Sigmoid colon (tissue), 7 donors: ENCODE results near the gene RASA2. TPM values are rescaled to one million over a fixed set of nuclear protein-coding genes. Genes with fewer than 3 reads are reported as not detected.

Source experiments
- DNase-seq: peaks from one replicate; pipeline ENCODE4 v3.0.0-alpha.2; 2019
- H3K27ac ChIP-seq, 4 donors: fragments of 200-600 bp; sonication (generic); one replicate each; pipeline ENCODE4 v1.5.1; 2016 to 2019; ENCODE audit warnings: mild to moderate bottlenecking in 1 of 4
- H3K27me3 ChIP-seq, 3 donors: fragments of 200-600 bp; sonication (generic); one replicate each; pipeline ENCODE4 v1.5.1; 2019; ENCODE audit warnings: mild to moderate bottlenecking in 1 of 3
- H3K36me3 ChIP-seq, 4 donors: fragments of 200-600 bp; sonication (generic); one replicate each; pipeline ENCODE4 v1.5.1; 2016 to 2019
- H3K4me1 ChIP-seq, 4 donors: fragments of 200-600 bp; sonication (generic); one replicate each; pipeline ENCODE4 v1.5.1; 2017 to 2019
- H3K4me3 ChIP-seq, 4 donors: fragments of 200-600 bp; sonication (generic); one replicate each; pipeline ENCODE4 v1.5.1; 2017 to 2019; ENCODE audit warnings: mild to moderate bottlenecking in 2 of 4, moderate library complexity in 1 of 4
- H3K9me3 ChIP-seq, 4 donors: fragments of 200-600 bp in 3 of 4; sonication (generic) in 3 of 4; one replicate each; pipeline versions ENCODE4 v1.5.1 to v1.6.1; 2013 to 2019
- EP300 ChIP-seq, 4 donors: sonication (generic); formaldehyde crosslinking; IDR thresholded peaks; one replicate each; pipeline ENCODE4 v1.6.1; 2017; ENCODE audit warnings: antibody characterized with exemption in 4 of 4
- POLR2A ChIP-seq, 2 donors: fragments of 450-650 bp; IDR thresholded peaks; one replicate each; pipeline ENCODE4 v1.6.1; 2016; ENCODE audit warnings: antibody characterized with exemption in 2 of 2, mild to moderate bottlenecking in 2 of 2, moderate library complexity in 2 of 2
- POLR2AphosphoS5 ChIP-seq, 4 donors: sonication (generic); formaldehyde crosslinking; IDR thresholded peaks; one replicate each; pipeline ENCODE4 v1.6.1; 2017; ENCODE audit warnings: antibody characterized with exemption in 4 of 4
- WGBS, 2 donors: extraction: QIAGEN DNeasy Blood & Tissue Kit; methylation state at CpG; one replicate each; pipeline ENCODE4 v1.1.7; 2013; 5-methylcytosine and 5-hydroxymethylcytosine counted together
- intact Hi-C: fragments of 100-400 bp; cut with DNase I; formaldehyde crosslinking; loops from one replicate; pipeline ENCODE4 v1.15.1; 2023
- polyA plus RNA-seq, 3 donors: library from polyadenylated mRNA; stranded (reverse); fragments of 200-250 nt; gene quantifications; one replicate each; pipeline ENCODE4 v1.2.3, GENCODE V29; 2013
- total RNA-seq, 4 donors: library from RNA; depleted of rRNA; stranded (reverse); fragments of >200 nt; gene quantifications; one replicate each; pipeline ENCODE4 v1.1.0, GENCODE V29; 2016
- TF ChIP-seq, protein P1 (sequence below), 4 experiments: fragments of 450-650 bp in 3 of 4; fragments of 200-600 bp in 1 of 4; IDR thresholded peaks; one replicate each; pipeline ENCODE4 v1.5.1; 2016 to 2019; ENCODE audit warnings: antibody characterized with exemption in 4 of 4, mild to moderate bottlenecking in 3 of 4, moderate library complexity in 2 of 4
- donor health status: healthy with polysubstance abuse.
- donor health status: Bipolar disorder and iron deficiency.
- donor health status: healthy.

RASA2 gene
- total and polyA plus RNA-seq, 7 donors = 3.2 to 20.5 (median 13.0) TPM

- H3K27me3 ChIP-seq = no peaks in the 10 kb centered on the region
- no peaks in the 10 kb centered on the region for H3K4me1 ChIP-seq
- intact Hi-C loops = no loop called here
- no peak overlapping the region for H3K4me3 ChIP-seq
- TF ChIP-seq, protein P1, sequence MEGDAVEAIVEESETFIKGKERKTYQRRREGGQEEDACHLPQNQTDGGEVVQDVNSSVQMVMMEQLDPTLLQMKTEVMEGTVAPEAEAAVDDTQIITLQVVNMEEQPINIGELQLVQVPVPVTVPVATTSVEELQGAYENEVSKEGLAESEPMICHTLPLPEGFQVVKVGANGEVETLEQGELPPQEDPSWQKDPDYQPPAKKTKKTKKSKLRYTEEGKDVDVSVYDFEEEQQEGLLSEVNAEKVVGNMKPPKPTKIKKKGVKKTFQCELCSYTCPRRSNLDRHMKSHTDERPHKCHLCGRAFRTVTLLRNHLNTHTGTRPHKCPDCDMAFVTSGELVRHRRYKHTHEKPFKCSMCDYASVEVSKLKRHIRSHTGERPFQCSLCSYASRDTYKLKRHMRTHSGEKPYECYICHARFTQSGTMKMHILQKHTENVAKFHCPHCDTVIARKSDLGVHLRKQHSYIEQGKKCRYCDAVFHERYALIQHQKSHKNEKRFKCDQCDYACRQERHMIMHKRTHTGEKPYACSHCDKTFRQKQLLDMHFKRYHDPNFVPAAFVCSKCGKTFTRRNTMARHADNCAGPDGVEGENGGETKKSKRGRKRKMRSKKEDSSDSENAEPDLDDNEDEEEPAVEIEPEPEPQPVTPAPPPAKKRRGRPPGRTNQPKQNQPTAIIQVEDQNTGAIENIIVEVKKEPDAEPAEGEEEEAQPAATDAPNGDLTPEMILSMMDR (IDR thresholded peaks at IDR 0.05) = no peak
- no peak for TF ChIP-seq EP300 (IDR thresholded peaks at IDR 0.05)
- no peak for TF ChIP-seq POLR2AphosphoS5 (IDR thresholded peaks at IDR 0.05)
- TF ChIP-seq POLR2A (IDR thresholded peaks at IDR 0.05) = no peak
- no peak for DNase-seq
- no peaks in the 10 kb centered on the region for H3K9me3 ChIP-seq
- no peak overlapping the region for H3K27ac ChIP-seq
- H3K36me3 ChIP-seq = peaks cover 0 to 2% (median 0%) of the 10 kb centered on the region in 4 donors
- 87 to 91% methylated on average over 4 of the region's 4 CpGs for WGBS, 2 donors
Measured at GRCh38 chr3:141511361-141511760, 24.5 kb downstream of the RASA2 start.

- H3K27ac ChIP-seq = no peak overlapping the region
- H3K9me3 ChIP-seq = no peaks in the 10 kb centered on the region
- H3K36me3 ChIP-seq = peaks cover 0 to 20% (median 7%) of the 10 kb centered on the region in 4 donors
- intact Hi-C loops = no loop called here
- TF ChIP-seq POLR2A (IDR thresholded peaks at IDR 0.05) = no peak
- TF ChIP-seq, protein P1 (IDR thresholded peaks at IDR 0.05) = no peak
- no peak for TF ChIP-seq EP300 (IDR thresholded peaks at IDR 0.05)
- no peak for TF ChIP-seq POLR2AphosphoS5 (IDR thresholded peaks at IDR 0.05)
- no peaks in the 10 kb centered on the region for H3K4me1 ChIP-seq
- no peak for DNase-seq
- no peaks in the 10 kb centered on the region for H3K27me3 ChIP-seq
- no peak overlapping the region for H3K4me3 ChIP-seq
Measured at GRCh38 chr3:141514382-141514781, 27.6 kb downstream of the RASA2 start.

GRCh38 chr3:141519587-141519986, 32.8 kb downstream of the RASA2 start:
- Histone ChIP-seq H3K27ac (no peak overlapping the region), H3K4me1 (no peaks in the 10 kb centered on the region), H3K4me3 (no peak overlapping the region), H3K27me3 (no peaks in the 10 kb centered on the region), H3K9me3 (no peaks in the 10 kb centered on the region), H3K36me3 (peaks cover 0 to 27% (median 7%) of the 10 kb centered on the region in 4 donors)
- intact Hi-C loops = no loop called here
- TF ChIP-seq POLR2A (IDR thresholded peaks at IDR 0.05) (no peak), POLR2AphosphoS5 (IDR thresholded peaks at IDR 0.05) (no peak), EP300 (IDR thresholded peaks at IDR 0.05) (no peak)
- TF ChIP-seq, protein P1 (IDR thresholded peaks at IDR 0.05) = no peak
- WGBS, 2 donors = 84 to 88% methylated on average over 3 of the region's 3 CpGs
- DNase-seq = no peak

- intact Hi-C loops = no loop called here
- no peaks in the 10 kb centered on the region for H3K9me3 ChIP-seq
- H3K36me3 ChIP-seq = peaks cover 0 to 21% (median 6%) of the 10 kb centered on the region in 4 donors
- no peak overlapping the region for H3K27ac ChIP-seq
- no peaks in the 10 kb centered on the region for H3K27me3 ChIP-seq
- no peak for TF ChIP-seq POLR2A (IDR thresholded peaks at IDR 0.05)
- TF ChIP-seq EP300 (IDR thresholded peaks at IDR 0.05) = no peak
- no peak for DNase-seq
- H3K4me3 ChIP-seq = no peak overlapping the region
- H3K4me1 ChIP-seq = peaks cover 0 to 7% (median 0%) of the 10 kb centered on the region in 4 donors
Measured at GRCh38 chr3:141521781-141522180, 35.0 kb downstream of the RASA2 start.

- no peaks in the 10 kb centered on the region for H3K9me3 ChIP-seq
- TF ChIP-seq EP300 (IDR thresholded peaks at IDR 0.05) = no peak
- no peak for TF ChIP-seq POLR2AphosphoS5 (IDR thresholded peaks at IDR 0.05)
- TF ChIP-seq, protein P1 (IDR thresholded peaks at IDR 0.05) = no peak
- TF ChIP-seq POLR2A (IDR thresholded peaks at IDR 0.05) = no peak
- WGBS, 2 donors = 96 to 97% methylated on average over 4 of the region's 4 CpGs
- intact Hi-C loops = no loop called here
- H3K36me3 ChIP-seq = peaks cover 0 to 8% (median 0%) of the 10 kb centered on the region in 4 donors
- H3K27ac ChIP-seq = no peak overlapping the region
- H3K4me3 ChIP-seq = no peak overlapping the region
- H3K4me1 ChIP-seq = peaks cover 0 to 7% (median 0%) of the 10 kb centered on the region in 4 donors
- DNase-seq = no peak
- no peaks in the 10 kb centered on the region for H3K27me3 ChIP-seq
Measured at GRCh38 chr3:141523615-141524375, 37.0 kb downstream of the RASA2 start.
